Neural cell (in vitro differentiated cells): ENCODE measurements around the gene RNASE7. TPM values are rescaled to one million over a fixed set of nuclear protein-coding genes. Genes with fewer than 3 reads are reported as not detected.

Experiments used
- H2AFZ ChIP-seq: fragments of 200-600, 300-800 bp; sonication (generic), shearing (Covaris generic); 2 replicates; pipeline ENCODE4 v1.6.0; 2014; ENCODE audit warnings: low read depth, mild to moderate bottlenecking, antibody characterized with exemption, low read length, moderate library complexity
- H3F3A ChIP-seq: fragments of 200-600 bp; shearing (Covaris generic); 2 replicates; pipeline ENCODE4 v1.6.1; 2016; ENCODE audit warnings: mild to moderate bottlenecking, moderate library complexity, mixed read lengths, antibody characterized with exemption, low read length; ENCODE audit not compliant: insufficient read depth, poor library complexity, severe bottlenecking
- H3K27ac ChIP-seq: fragments of 200-600, 300-800 bp; sonication (generic), shearing (Covaris generic); 2 replicates; pipeline ENCODE4 v1.5.1; 2014; ENCODE audit warnings: mild to moderate bottlenecking, low read length, moderate library complexity
- H3K27me3 ChIP-seq: fragments of 300-800, 200-600 bp; sonication (generic), shearing (Covaris generic); 2 replicates; pipeline ENCODE4 v1.6.0; 2014; ENCODE audit warnings: mild to moderate bottlenecking, low read depth, low read length, moderate library complexity; ENCODE audit not compliant: insufficient read depth
- H3K36me3 ChIP-seq: fragments of 300-800, 200-600 bp; sonication (generic), shearing (Covaris generic); 2 replicates; pipeline ENCODE4 v1.5.1; 2014; ENCODE audit warnings: mild to moderate bottlenecking, antibody characterized with exemption, low read length, moderate library complexity; ENCODE audit not compliant: insufficient read depth
- H3K4me2 ChIP-seq: fragments of 300-800, 200-600 bp; sonication (generic), shearing (Covaris generic); 2 replicates; pipeline ENCODE4 v1.6.0; 2014; ENCODE audit warnings: mild to moderate bottlenecking, low read length
- H3K4me3 ChIP-seq: fragments of 300-800, 200-600 bp; sonication (generic), shearing (Covaris generic); 2 replicates; pipeline ENCODE4 v1.5.1; 2014; ENCODE audit warnings: mild to moderate bottlenecking, low read length, moderate library complexity
- H3K79me2 ChIP-seq: fragments of 200-600 bp; shearing (Covaris generic); replicated peaks from 2 replicates; pipeline ENCODE4 v1.6.0; 2014; ENCODE audit warnings: mild to moderate bottlenecking, low read length, moderate library complexity; ENCODE audit not compliant: insufficient read depth
- H3K9ac ChIP-seq: fragments of 300-800, 200-600 bp; sonication (generic), shearing (Covaris generic); 2 replicates; pipeline ENCODE4 v1.6.1; 2016; ENCODE audit warnings: mild to moderate bottlenecking, low read length, mixed read lengths
- H3K9me2 ChIP-seq: fragments of 200-600 bp; shearing (Covaris generic); 2 replicates; pipeline ENCODE4 v1.6.1; 2016; ENCODE audit warnings: mild to moderate bottlenecking, low read length, mixed read lengths; ENCODE audit not compliant: insufficient read depth
- H3K9me3 ChIP-seq: fragments of 200-600, 300-800 bp; sonication (generic), shearing (Covaris generic); 2 replicates; pipeline ENCODE4 v1.6.1; 2016; ENCODE audit warnings: mild to moderate bottlenecking, mixed run types, low read length, moderate library complexity, mixed read lengths
- H4K20me1 ChIP-seq: fragments of 200-600 bp; shearing (Covaris generic); 2 replicates; pipeline ENCODE4 v1.6.1; 2016; ENCODE audit warnings: mild to moderate bottlenecking, mixed run types; ENCODE audit not compliant: insufficient read depth
- CTCF ChIP-seq: fragments of 450-650 bp; IDR thresholded peaks from 2 replicates; pipeline ENCODE4 v1.5.1; 2014; ENCODE audit warnings: antibody characterized with exemption, mild to moderate bottlenecking, moderate library complexity; ENCODE audit not compliant: poor library complexity, severe bottlenecking
- EZH2 ChIP-seq: fragments of 200-600, 300-800 bp; shearing (Covaris generic), sonication (generic); IDR thresholded peaks from 2 replicates; pipeline ENCODE4 v1.6.1; 2014; ENCODE audit warnings: antibody characterized with exemption, low read length, borderline replicate concordance, mild to moderate bottlenecking; ENCODE audit not compliant: insufficient read depth, poor library complexity, severe bottlenecking
- MXI1 ChIP-seq: fragments of 450-650 bp; conservative IDR thresholded peaks from 2 replicates; pipeline ENCODE4 v1.6.1; 2014; ENCODE audit warnings: antibody characterized with exemption, mild to moderate bottlenecking; ENCODE audit not compliant: poor library complexity, severe bottlenecking
- POLR2AphosphoS5 ChIP-seq: IDR thresholded peaks from 2 replicates; pipeline ENCODE4 v1.6.1; 2012
- RAD21 ChIP-seq: fragments of 450-650 bp; conservative IDR thresholded peaks from 2 replicates; pipeline ENCODE4 v1.6.1; 2014; ENCODE audit warnings: antibody characterized with exemption, mild to moderate bottlenecking, moderate library complexity
- REST ChIP-seq: IDR thresholded peaks from 2 replicates; pipeline ENCODE4 v1.6.1; 2012; ENCODE audit warnings: borderline replicate concordance
- SMC3 ChIP-seq: fragments of 450-650 bp; conservative IDR thresholded peaks from 2 replicates; pipeline ENCODE4 v1.6.1; 2014; ENCODE audit warnings: antibody characterized with exemption, mild to moderate bottlenecking, moderate library complexity; ENCODE audit not compliant: poor library complexity
- TAF1 ChIP-seq: IDR thresholded peaks from 2 replicates; pipeline ENCODE4 v1.6.1; 2012; ENCODE audit warnings: low read depth
- polyA plus RNA-seq: library from polyadenylated mRNA; depleted of rRNA; stranded (reverse); fragments of >200 nt; gene quantifications from 2 replicates; pipeline ENCODE4 v1.2.3, GENCODE V29; 2014

RNASE7 gene
- polyA plus RNA-seq, 1 donor from 2014 or later: not detected

DNA sequence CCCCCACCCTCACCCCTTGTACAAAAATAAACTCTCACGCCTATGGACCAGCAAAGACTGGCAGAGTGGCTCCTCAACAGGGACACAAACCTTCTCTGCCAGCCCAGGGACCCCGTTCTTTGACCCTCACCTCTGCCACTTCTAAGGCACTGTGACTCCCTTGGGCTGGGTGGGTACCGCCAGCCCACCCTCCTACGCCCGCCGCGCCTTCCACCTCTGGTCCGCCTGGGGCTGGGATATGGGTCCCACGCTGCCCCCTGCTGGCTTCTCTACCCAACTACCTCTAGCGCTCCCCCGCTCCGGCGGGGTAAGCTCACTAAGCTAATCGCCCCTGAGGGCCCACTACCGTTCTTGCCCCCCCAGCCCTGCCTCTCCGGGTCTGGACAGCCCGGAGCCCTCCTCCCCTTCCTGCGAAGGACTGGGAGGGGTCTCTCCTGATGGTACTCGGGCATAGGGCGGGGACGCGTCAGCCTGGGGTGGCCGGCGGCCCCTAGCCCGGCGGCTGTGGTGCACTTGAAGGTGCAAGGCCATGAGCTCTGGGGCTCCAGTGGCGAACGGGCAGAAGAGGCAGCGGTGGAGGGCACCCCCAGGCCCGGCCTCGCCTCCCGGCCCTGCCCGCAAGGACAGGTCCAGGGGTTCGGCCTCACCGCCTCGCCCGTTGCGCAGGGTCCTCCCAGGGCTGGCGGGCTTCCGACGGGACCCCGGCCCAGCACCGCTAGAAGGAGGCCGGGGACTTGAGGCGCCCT is 48.2 kb downstream of the RNASE7 start:
- Histone ChIP-seq H3K79me2 (peaks cover 16% of the 10 kb centered on the region), H3K9ac (no peak overlapping the region), H3K4me2 (no peak overlapping the region), H3K27ac (no peak overlapping the region), H3K4me3 (no peak overlapping the region), H3K9me3 (no peaks in the 10 kb centered on the region), H3F3A (peaks cover 28% of the 10 kb centered on the region), H3K27me3 (no peaks in the 10 kb centered on the region), H3K36me3 (peaks cover 10% of the 10 kb centered on the region), H2AFZ (no peak overlapping the region), H3K9me2 (no peaks in the 10 kb centered on the region), H4K20me1 (no peaks in the 10 kb centered on the region)
- TF ChIP-seq MXI1: no peak
- TF ChIP-seq EZH2: no peak
- no peak for TF ChIP-seq RAD21
- TF ChIP-seq REST: no peak
- TF ChIP-seq CTCF: no peak
- no peak for TF ChIP-seq SMC3
- TF ChIP-seq POLR2AphosphoS5: no peak

DNA sequence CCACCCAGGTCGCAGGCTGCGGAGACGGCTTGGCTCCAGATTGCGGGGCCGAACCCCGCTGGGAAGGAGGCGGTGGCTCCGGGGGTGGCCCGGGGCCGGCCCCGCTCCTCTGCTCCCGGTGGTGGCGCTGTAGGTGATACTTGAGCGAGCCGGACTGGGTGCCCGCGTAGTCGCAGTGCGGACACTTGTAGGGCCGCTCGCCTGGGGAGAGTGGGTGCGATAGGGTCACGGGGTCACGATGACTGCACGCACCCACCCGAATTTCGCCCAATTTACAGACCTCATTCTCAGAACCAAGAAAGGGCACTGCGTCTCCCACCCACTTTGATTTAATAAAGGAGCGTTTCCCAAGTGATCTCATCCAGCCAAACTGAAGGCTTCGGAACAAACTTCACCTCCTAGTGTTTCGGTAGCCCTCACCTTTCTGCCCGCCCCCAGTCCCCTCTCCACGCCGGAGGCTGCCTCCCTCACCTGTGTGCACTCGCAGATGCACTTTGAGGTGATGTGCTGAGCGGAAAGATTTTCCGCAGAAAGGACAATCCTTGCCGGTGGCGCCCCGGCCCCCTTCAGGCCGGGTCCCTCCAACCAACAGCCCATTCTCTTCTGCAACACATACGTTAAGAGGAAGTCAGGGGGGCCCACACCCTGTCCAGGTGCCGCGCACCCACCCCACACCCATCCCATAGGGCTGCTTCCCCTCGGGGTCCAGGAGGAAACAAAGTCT is 48.9 kb downstream of the RNASE7 start:
- Histone ChIP-seq H3K79me2 (peaks cover 16% of the 10 kb centered on the region), H3K27me3 (no peaks in the 10 kb centered on the region), H3K36me3 (peaks cover 7% of the 10 kb centered on the region), H3K9ac (no peak overlapping the region), H3K4me2 (no peak overlapping the region), H2AFZ (no peak overlapping the region), H3K9me2 (no peaks in the 10 kb centered on the region), H3K27ac (no peak overlapping the region), H3F3A (peaks cover 23% of the 10 kb centered on the region), H3K9me3 (no peaks in the 10 kb centered on the region), H4K20me1 (no peaks in the 10 kb centered on the region), H3K4me3 (no peak overlapping the region)
- TF ChIP-seq CTCF (no peak), EZH2 (no peak), POLR2AphosphoS5 (no peak), TAF1 (no peak)
